K562 (cell line): ENCODE results near the gene ZNF474. TPM values are rescaled to one million over a fixed set of nuclear protein-coding genes. Genes with fewer than 3 reads are reported as not detected.
A peak's percentile ranks its signal among the peaks of the same experiment; 100 is the strongest.

ENCODE experiments used
- CC2D1A ChIP-seq: fragments of 450-650 bp; IDR thresholded peaks from 2 replicates; pipeline ENCODE4 v1.6.1; 2017; ENCODE audit warnings: mild to moderate bottlenecking
- FOXK2 ChIP-seq, 2 experiments: fragments of 450-650 bp; IDR thresholded peaks in 1 of 2; conservative IDR thresholded peaks in 1 of 2; 2 replicates each; pipeline ENCODE4 v1.6.1; 2016; ENCODE audit warnings: low read depth in 2 of 2, mild to moderate bottlenecking in 1 of 2
- HDAC1 ChIP-seq, 2 experiments: fragments of 450-650 bp; IDR thresholded peaks; 2 replicates each; pipeline ENCODE4 v1.6.1; 2016 to 2017; ENCODE audit warnings: inconsistent platforms in 1 of 2, mild to moderate bottlenecking in 1 of 2, moderate library complexity in 1 of 2
- HNRNPL ChIP-seq: fragments of 200-400 bp; formaldehyde crosslinking; IDR thresholded peaks from 2 replicates; pipeline ENCODE4 v1.6.1; 2017; ENCODE audit warnings: low read depth, mild to moderate bottlenecking, low read length
- KAT7 ChIP-seq: sonication (generic); formaldehyde crosslinking; IDR thresholded peaks from 2 replicates; pipeline ENCODE4 v1.8.0; 2022; ENCODE audit warnings: missing genetic modification reagents, mild to moderate bottlenecking, borderline replicate concordance
- KLF1 ChIP-seq: fragments of 450-650 bp; IDR thresholded peaks from 2 replicates; pipeline ENCODE4 v1.6.1; 2016; ENCODE audit warnings: missing genetic modification characterization, missing compliant biosample characterization
- MBD1 ChIP-seq: fragments of 250-450 bp; sonication (Bioruptor Pico); IDR thresholded peaks from 2 replicates; pipeline ENCODE4 v1.8.0; 2022; ENCODE audit warnings: inconsistent platforms
- PREB ChIP-seq: sonication (generic); formaldehyde crosslinking; IDR thresholded peaks from 2 replicates; pipeline ENCODE4 v1.8.1; 2023; ENCODE audit warnings: mild to moderate bottlenecking, missing genetic modification reagents
- RERE ChIP-seq: sonication (generic); formaldehyde crosslinking; IDR thresholded peaks from 2 replicates; pipeline ENCODE4 v1.8.0; 2023; ENCODE audit warnings: missing genetic modification reagents, mild to moderate bottlenecking, borderline replicate concordance
- SIN3A ChIP-seq, 2 experiments: fragments of 150-350 bp in 1 of 2; IDR thresholded peaks; 2 replicates each; pipeline ENCODE4 v1.6.1; 2011 to 2016; ENCODE audit warnings: borderline replicate concordance in 2 of 2, low read depth in 2 of 2, low read length in 2 of 2, mild to moderate bottlenecking in 2 of 2, moderate library complexity in 2 of 2; ENCODE audit not compliant: control insufficient read depth in 1 of 2
- SRF ChIP-seq, 2 experiments: fragments of 250-450, 450-650 bp in 1 of 2; sonication (Bioruptor Pico) in 1 of 2; sonication (generic) in 1 of 2; formaldehyde crosslinking; IDR thresholded peaks; 2 replicates each; pipeline versions ENCODE4 v1.5.0 to v1.5.1; 2020 to 2022; ENCODE audit warnings: mild to moderate bottlenecking in 1 of 2, missing genetic modification reagents in 1 of 2
- TCF3 ChIP-seq: sonication (generic); formaldehyde crosslinking; IDR thresholded peaks from 2 replicates; pipeline ENCODE4 v1.4.0; 2020; ENCODE audit warnings: mild to moderate bottlenecking, missing genetic modification reagents
- TCF7L2 ChIP-seq: fragments of 150-350 bp; IDR thresholded peaks from 2 replicates; pipeline ENCODE4 v1.6.1; 2016; ENCODE audit warnings: low read depth, mild to moderate bottlenecking, low read length, moderate library complexity
- ZKSCAN1 ChIP-seq: fragments of 150-350 bp; IDR thresholded peaks from 2 replicates; pipeline ENCODE4 v1.6.1; 2016; ENCODE audit warnings: low read depth, low read length
- ZNF232 ChIP-seq: sonication (generic); formaldehyde crosslinking; IDR thresholded peaks from 2 replicates; pipeline ENCODE4 v1.8.0; 2022; ENCODE audit warnings: mild to moderate bottlenecking, missing genetic modification reagents
- ZNF431 ChIP-seq: sonication (generic); formaldehyde crosslinking; IDR thresholded peaks from 2 replicates; pipeline ENCODE4 v1.8.0; 2022; ENCODE audit warnings: mild to moderate bottlenecking, missing genetic modification reagents
- ZSCAN32 ChIP-seq: fragments of 450-650 bp; formaldehyde crosslinking; IDR thresholded peaks from 2 replicates; pipeline ENCODE4 v1.4.0; 2020; ENCODE audit warnings: mild to moderate bottlenecking, moderate library complexity
- polyA plus RNA-seq, 8 experiments: library from polyadenylated mRNA; depleted of rRNA in 4 of 8; stranded (reverse) in 5 of 8; unstranded in 3 of 8; fragments of >200 nt; fragmentation: Nextera tagmentation in 2 of 8; fragmentation: Illumina TruSeq in 1 of 8; extraction: Ambion mirVana in 2 of 8; extraction: Trizol in 1 of 8; gene quantifications; 2 replicates each; pipeline versions ENCODE4 v1.2.1 to v1.2.3, GENCODE V29; 2011 to 2014; ENCODE audit warnings: inconsistent platforms in 1 of 8, missing spikeins in 1 of 8
- total RNA-seq, 7 experiments: library from RNA; depleted of rRNA in 6 of 7; stranded (reverse); fragments of >200 nt in 6 of 7; fragmentation: Illumina TruSeq in 2 of 7; extraction: Trizol in 2 of 7; gene quantifications; 2 replicates each; pipeline versions ENCODE4 v1.2.1 to v1.2.3, GENCODE V29; 2011 to 2021; ENCODE audit warnings: low replicate concordance in 1 of 7
- TF ChIP-seq, protein P1 (sequence below): sonication (generic); formaldehyde crosslinking; IDR thresholded peaks from 2 replicates; pipeline ENCODE4 v1.8.0; 2022; ENCODE audit warnings: missing genetic modification reagents, mild to moderate bottlenecking, moderate library complexity, borderline replicate concordance

ZNF474 gene
- total and polyA plus RNA-seq, 9 of the 15 experiments (the other 6 are each of a cell fraction or from before 2014, with no cell fraction given): 0.16 to 0.62 (median 0.39) TPM

GRCh38 chr5:122112733-122113558, 16.4 kb upstream of the ZNF474 start (continued):
- no peak for TF ChIP-seq SIN3A (IDR thresholded peaks at IDR 0.05; ENCODE audit: borderline replicate concordance in 2 of 2, control insufficient read depth in 1 of 2, low read depth in 2 of 2, low read length in 2 of 2)
- no peak for TF ChIP-seq RERE (CRISPR knock-in tag)
- peak in 1 of 2 experiments; percentile 67; a peak in 1 of 4 replicates for TF ChIP-seq FOXK2 (conservative IDR thresholded peaks at IDR 0.05 in 1 of 2, IDR thresholded peaks at IDR 0.05 in 1 of 2; ENCODE audit: low read depth in 2 of 2)
- TF ChIP-seq SRF (CRISPR knock-in tag; IDR thresholded peaks at IDR 0.05): no peak
- no peak for TF ChIP-seq PREB (CRISPR knock-in tag)
- TF ChIP-seq KAT7 (CRISPR knock-in tag): no peak
- peak; percentile 95 for TF ChIP-seq TCF3 (CRISPR knock-in tag)
- no peak for TF ChIP-seq ZSCAN32 (CRISPR knock-in tag)
- TF ChIP-seq ZKSCAN1: no peak
- TF ChIP-seq, protein P1, sequence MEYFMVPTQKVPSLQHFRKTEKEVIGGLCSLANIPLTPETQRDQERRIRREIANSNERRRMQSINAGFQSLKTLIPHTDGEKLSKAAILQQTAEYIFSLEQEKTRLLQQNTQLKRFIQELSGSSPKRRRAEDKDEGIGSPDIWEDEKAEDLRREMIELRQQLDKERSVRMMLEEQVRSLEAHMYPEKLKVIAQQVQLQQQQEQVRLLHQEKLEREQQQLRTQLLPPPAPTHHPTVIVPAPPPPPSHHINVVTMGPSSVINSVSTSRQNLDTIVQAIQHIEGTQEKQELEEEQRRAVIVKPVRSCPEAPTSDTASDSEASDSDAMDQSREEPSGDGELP: peak; percentile 64; the same call in 1 of the 2 replicates
- no peak for TF ChIP-seq ZNF431 (CRISPR knock-in tag)
- no peak for TF ChIP-seq HNRNPL
- TF ChIP-seq MBD1 (CRISPR knock-in tag): no peak
- TF ChIP-seq TCF7L2: no peak
- TF ChIP-seq CC2D1A: peak; percentile 81; the same call in 1 of the 2 replicates
- TF ChIP-seq KLF1: peak; percentile 97
- TF ChIP-seq ZNF232 (CRISPR knock-in tag): no peak
- TF ChIP-seq HDAC1 (IDR thresholded peaks at IDR 0.05): peak in 1 of 2 experiments; percentile 81; a peak in 2 of 4 replicates
